T-helper 1 cell treated with Interleukin-12 subunit alpha and Interleukin-12 subunit beta and Interleukin-4 antibody, amounts not matched to agents 30 ng/mL and 1 ng/mL, for 36 hours (primary cell): ENCODE measurements around the gene PIAS1. TPM values are rescaled to one million over a fixed set of nuclear protein-coding genes. Genes with fewer than 3 reads are reported as not detected.
"Not testable (repeated sequence)": the region's sequence is repeated elsewhere in the genome, so short reads cannot be mapped to it uniquely, and the experiment has no call there.

Experiments
- intact Hi-C: fragments of 100-400 bp; cut with micrococcal nuclease; formaldehyde crosslinking; loops from one replicate; pipeline ENCODE4 v1.15.1; 2024
- total RNA-seq: library from RNA; stranded (reverse); gene quantifications from 2 replicates; pipeline ENCODE4 v1.2.3, GENCODE V29; 2022

PIAS1 gene
- total RNA-seq, 1 donor from 2014 or later = 42.1 TPM

DNA sequence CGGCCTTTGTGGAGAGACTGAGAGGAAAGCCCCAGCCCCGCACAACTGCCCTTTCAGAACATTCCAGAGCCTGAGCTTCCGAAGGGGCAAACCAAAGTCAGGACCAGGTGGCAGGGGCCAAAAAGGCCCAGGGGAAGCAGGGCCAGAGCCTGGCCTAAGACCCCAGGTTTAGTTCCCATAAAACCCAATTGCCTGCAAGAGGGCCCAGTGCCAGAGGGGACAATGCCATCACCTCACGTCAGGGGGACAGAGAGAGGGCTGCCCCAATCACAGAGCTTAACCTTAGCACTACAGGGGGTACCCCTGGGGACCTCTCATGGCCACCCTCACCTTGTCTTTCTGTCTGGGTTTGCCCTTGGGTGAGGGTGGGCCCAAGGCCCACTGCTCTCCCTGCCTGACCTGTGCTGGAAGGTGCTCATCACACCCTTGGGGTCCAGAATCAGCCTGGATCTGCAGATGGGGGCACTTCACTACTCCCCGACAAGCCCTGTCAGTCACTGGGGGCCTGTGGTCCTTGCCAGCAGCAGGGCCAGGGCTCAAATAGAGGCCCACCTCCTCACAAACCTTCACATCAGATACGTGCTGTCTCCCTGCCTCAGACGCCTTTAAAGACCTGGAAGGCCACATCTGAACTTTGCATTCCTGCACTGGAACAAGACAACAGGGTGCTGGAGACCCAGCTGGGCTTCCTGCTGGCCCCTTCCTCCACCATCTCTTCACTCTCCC, 147.2 kb downstream of the PIAS1 start:
- intact Hi-C loops = no loop called here

GRCh38 chr15:68201879-68202261, 147.8 kb downstream of the PIAS1 start:
- intact Hi-C loops = no loop called here

DNA sequence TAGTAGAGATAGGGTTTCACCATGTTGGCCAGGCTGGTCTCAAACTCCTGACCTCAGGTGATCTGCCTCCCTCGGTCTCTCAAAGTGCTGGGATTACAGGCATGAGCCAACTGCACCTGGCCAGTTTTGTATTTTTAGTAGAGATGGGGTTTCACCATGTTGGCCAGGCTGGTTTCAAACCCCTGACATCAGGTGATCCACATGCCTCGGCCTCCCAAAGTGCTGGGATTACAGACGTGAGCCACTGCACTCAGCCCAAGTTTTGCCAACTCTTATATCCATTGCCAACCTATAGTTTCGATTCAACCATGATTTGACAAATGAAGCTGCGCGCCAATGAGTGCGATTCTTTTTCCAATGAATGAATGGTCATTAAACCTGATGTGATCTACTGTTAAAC, 148.9 kb downstream of the PIAS1 start:
- intact Hi-C loops = not testable (repeated sequence)

- intact Hi-C loops = no loop called here
Measured at GRCh38 chr15:68203486-68203885, 149.4 kb downstream of the PIAS1 start.

DNA sequence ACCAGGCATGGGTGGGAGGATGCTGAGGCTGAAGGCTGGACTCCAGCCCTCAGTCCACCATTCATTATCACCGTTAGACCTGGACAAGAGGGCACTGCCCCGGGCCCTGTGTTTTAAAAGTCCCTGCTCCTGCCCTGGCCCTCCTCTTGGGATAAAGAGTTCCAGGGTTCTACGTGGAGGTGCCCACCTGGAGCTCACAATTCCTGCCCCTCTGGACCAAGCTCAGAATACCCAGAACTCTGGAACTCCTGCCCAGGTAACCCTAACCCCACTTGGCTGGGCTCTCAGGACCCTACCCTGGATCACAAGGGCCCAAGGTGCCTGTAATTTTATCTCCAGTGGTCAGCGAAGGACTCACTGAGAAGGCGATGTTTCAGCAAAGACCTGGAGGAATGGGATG, 149.8 kb downstream of the PIAS1 start:
- intact Hi-C loops = no loop called here

DNA sequence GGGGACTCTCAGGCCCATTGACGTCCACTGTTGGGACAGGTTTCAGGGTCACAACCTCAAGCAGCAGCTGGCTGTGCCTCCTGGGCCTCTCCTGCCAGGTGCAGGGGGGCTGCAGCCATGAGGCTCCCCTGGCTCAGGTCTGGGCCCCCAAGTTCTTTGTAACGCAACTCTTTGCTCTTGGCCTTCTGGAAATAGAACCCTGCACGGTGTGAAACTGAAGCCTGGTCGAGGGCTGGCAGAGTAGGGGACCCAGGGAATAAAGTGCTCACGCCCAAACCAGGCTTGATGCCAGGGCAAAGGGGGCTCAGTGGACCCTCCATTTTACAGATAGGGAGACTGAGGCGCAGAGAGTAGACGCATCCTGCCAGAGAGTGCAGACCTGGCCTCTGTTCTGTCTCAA, 150.2 kb downstream of the PIAS1 start:
- intact Hi-C loops = no loop called here

DNA sequence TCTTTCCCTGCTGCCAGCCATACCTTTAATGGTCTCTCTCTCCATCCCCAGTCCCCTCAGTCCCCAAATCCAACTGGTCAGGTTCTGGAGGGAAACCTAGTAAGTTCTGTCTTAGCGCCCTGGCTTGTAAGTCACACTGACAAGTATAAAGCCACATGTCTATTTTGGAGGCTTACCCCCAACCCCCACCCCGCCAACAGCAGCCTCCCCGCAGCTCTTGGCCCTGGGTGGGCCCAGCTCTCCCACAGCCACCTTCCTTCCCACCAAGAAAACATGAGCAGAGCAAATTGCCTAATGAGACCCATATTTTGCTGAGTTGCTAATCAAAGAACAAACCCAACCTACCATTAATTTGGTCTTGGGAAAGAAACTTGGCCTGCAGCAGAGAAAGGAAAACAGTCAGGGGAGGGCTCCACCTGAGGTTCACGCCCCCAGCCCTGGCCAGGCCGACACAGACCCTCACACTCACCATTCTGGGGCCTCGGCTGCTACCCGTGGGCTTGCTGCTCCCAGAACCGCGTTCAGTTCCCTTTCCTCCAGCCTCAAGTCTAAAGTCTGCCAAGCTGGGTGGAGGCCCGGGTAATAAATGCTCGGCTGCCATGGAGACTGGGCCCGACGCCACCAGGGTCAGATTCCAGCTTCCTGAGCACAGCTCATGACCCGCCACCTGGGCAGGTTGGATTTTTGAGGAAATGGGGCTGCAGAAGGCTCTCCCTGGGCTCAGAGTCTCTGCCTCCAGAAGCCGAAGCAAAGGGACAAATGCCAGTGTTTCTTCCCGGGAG, 150.9 kb downstream of the PIAS1 start, which contains the start of gene CALML4:
CALML4 (minus strand) TSS at position 557 of the 782 bp plus-strand sequence; CDS start at position 472, 85 bp downstream.
- intact Hi-C loops = loop anchor here (5.0 kb wide), 1 partner anchor 363 kb away; the partner anchor contains the start of gene RNU6-1

GRCh38 chr15:68205558-68205944, 151.4 kb downstream of the PIAS1 start:
- intact Hi-C loops = loop anchor here (5.0 kb wide), 1 partner anchor 363 kb away; the partner anchor contains the start of gene RNU6-1

- intact Hi-C loops = loop anchor here (5.0 kb wide), 1 partner anchor 364 kb away; the partner anchor contains the start of gene RNU6-1
Measured at GRCh38 chr15:68205954-68206539, 151.9 kb downstream of the PIAS1 start.

DNA sequence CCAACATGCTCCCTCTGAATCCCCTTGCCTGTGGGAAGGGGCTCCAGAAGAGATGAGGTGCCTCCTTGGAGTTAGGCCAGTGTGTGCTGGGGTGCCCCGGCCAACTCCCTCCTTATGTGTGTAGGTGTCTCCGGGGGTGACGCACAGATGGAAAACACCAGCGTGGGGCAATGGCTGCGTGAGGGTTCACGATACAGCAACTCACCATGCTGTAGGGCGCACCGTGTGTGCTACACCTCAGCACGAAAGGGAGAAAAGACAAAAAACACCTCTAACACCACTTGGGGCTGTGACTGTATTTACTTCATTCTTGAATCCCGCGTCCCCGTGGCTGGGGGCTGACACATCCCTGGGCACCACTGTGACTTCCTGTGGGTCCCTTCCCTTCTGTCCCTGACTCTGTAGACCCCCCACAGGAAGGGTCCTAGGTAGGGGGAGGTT, 152.6 kb downstream of the PIAS1 start:
- intact Hi-C loops = loop anchor here (5.0 kb wide), 1 partner anchor 364 kb away; the partner anchor contains the start of gene RNU6-1

GRCh38 chr15:68207176-68207935, 153.2 kb downstream of the PIAS1 start:
- intact Hi-C loops = loop anchor here (5.0 kb wide), 1 partner anchor 365 kb away; the partner anchor contains the start of gene RNU6-1

DNA sequence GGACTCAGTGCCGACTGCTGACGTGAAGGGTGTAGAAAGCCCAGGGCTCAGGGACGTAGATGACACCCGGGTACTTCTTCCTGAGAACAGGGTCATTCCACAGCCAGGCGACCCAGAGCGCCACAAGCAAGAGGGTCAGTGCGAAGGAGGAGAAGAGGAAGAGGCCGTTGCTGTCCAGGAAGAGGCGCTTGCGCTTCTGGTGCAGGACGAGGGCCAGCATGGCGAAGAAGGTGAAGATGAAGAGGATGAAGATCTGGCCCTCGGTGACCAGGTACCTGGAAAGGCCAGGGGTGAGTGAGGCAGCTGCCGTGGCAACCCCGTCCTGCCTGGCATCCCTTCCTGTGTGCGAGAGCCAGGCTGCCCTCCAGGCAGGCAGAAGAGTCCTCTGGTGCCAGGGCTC, 154.0 kb downstream of the PIAS1 start:
- intact Hi-C loops = loop anchor here (2.0 to 5.0 kb wide), 2 partner anchors 21 to 366 kb away; partner anchors contain the start of genes CLN6 and RNU6-1

GRCh38 chr15:68208636-68209240, 154.6 kb downstream of the PIAS1 start:
- intact Hi-C loops = loop anchor here (1.0 to 5.0 kb wide), 3 partner anchors 20 to 366 kb away; partner anchors contain the start of genes CLN6 and RNU6-1

DNA sequence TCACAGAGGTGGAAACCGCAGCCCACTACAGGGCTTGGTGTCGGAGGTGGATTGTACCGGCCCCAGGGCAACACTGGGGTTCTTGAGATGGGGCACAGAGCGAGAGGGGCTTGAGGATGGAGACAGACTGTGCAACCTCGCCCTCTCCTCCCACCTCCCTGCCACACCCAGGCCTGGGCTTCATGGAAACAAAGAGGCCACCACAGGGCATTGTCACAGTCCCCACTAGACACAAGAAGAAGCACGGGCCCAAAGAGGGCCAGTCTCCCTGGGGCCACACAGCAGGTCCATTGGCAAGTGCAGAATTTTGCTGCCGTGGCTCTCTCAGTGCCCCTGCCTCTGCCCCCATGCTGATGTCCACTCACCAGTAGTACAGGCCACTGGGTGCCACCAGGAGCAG, 155.2 kb downstream of the PIAS1 start:
- intact Hi-C loops = loop anchor here (1.0 to 5.0 kb wide), 3 partner anchors 20 to 367 kb away; partner anchors contain the start of genes CLN6 and RNU6-1

GRCh38 chr15:68209735-68210408, 155.8 kb downstream of the PIAS1 start:
- intact Hi-C loops = loop anchor here (1.0 to 5.0 kb wide), 3 partner anchors 19 to 368 kb away; partner anchors contain the start of genes CLN6 and RNU6-1

GRCh38 chr15:68210409-68210756, 156.3 kb downstream of the PIAS1 start:
- intact Hi-C loops = no loop called here

GRCh38 chr15:68210821-68211655, 156.9 kb downstream of the PIAS1 start:
- intact Hi-C loops = no loop called here

GRCh38 chr15:68211656-68212320, 157.7 kb downstream of the PIAS1 start:
- intact Hi-C loops = no loop called here
